HL-60/S4 treated with phorbol 12-myristate 13-acetate at 8.2 ng/mL for 4 days and 3 days (cell line): ENCODE measurements around the gene TRMT10B.
"Not testable (repeated sequence)": the region's sequence is repeated elsewhere in the genome, so short reads cannot be mapped to it uniquely, and the experiment has no call there.

Source experiments
- in situ Hi-C: fragments of 300-500 bp; cut with MboI; formaldehyde crosslinking; loops from 2 replicates; pipeline ENCODE4 v1.15.0; 2022; ENCODE audit warnings: low sequenced_read_pairs

The TRMT10B gene

GRCh38 chr9:37747271-37747753, 6.3 kb upstream of the TRMT10B start:
- in situ Hi-C loops: loop anchor here (25.0 kb wide), 1 partner anchor 615 kb away; no protein-coding TSS in a partner anchor

- in situ Hi-C loops: loop anchor here (25.0 kb wide), 1 partner anchor 613 kb away; no protein-coding TSS in a partner anchor
These were observed 4.5 kb upstream of the TRMT10B start for GRCh38 chr9:37749129-37749528.

GRCh38 chr9:37751186-37751585, 2.4 kb upstream of the TRMT10B start:
- in situ Hi-C loops: no loop called here

GRCh38 chr9:37751704-37752103, 1.9 kb upstream of the TRMT10B start:
- in situ Hi-C loops: not testable (repeated sequence)

GRCh38 chr9:37752112-37752511, 1.5 kb upstream of the TRMT10B start:
- in situ Hi-C loops: not testable (repeated sequence)

- in situ Hi-C loops: no loop called here
These were observed 740 bp upstream of the TRMT10B start for GRCh38 chr9:37752642-37753488.

GRCh38 chr9:37758747-37759146, 5.1 kb downstream of the TRMT10B start:
- in situ Hi-C loops: no loop called here

- in situ Hi-C loops: no loop called here
These were observed 7.0 kb downstream of the TRMT10B start for GRCh38 chr9:37760416-37761161.

GRCh38 chr9:37761511-37761910, 7.9 kb downstream of the TRMT10B start:
- in situ Hi-C loops: no loop called here

- in situ Hi-C loops: not testable (repeated sequence)
These were observed 11.7 kb downstream of the TRMT10B start for GRCh38 chr9:37765263-37765662.

- in situ Hi-C loops: no loop called here
These were observed 15.7 kb downstream of the TRMT10B start for GRCh38 chr9:37769306-37769705.

GRCh38 chr9:37769995-37770394, 16.4 kb downstream of the TRMT10B start:
- in situ Hi-C loops: no loop called here

GRCh38 chr9:37775216-37775919, 21.8 kb downstream of the TRMT10B start:
- in situ Hi-C loops: no loop called here

GRCh38 chr9:37776328-37776727, 22.7 kb downstream of the TRMT10B start:
- in situ Hi-C loops: no loop called here

- in situ Hi-C loops: no loop called here
These were observed 24.9 kb downstream of the TRMT10B start for GRCh38 chr9:37778534-37778933.

- in situ Hi-C loops: no loop called here
These were observed 30.6 kb downstream of the TRMT10B start for GRCh38 chr9:37784291-37784615.

GRCh38 chr9:37784616-37785483, 31.2 kb downstream of the TRMT10B start, which contains the start of gene EXOSC3:
TSS of gene EXOSC3 (minus strand) at chr9:37785064. CDS start at chr9:37785044, 20 bp downstream.
- in situ Hi-C loops: no loop called here

GRCh38 chr9:37787059-37787458, 33.5 kb downstream of the TRMT10B start:
- in situ Hi-C loops: no loop called here

- in situ Hi-C loops: no loop called here
These were observed 34.7 kb downstream of the TRMT10B start for GRCh38 chr9:37788332-37788731.

GRCh38 chr9:37790096-37790495, 36.5 kb downstream of the TRMT10B start:
- in situ Hi-C loops: no loop called here
